ENCODE measurements around the gene DAB2IP. TPM values are rescaled to one million over a fixed set of nuclear protein-coding genes. Genes with fewer than 3 reads are reported as not detected.
A peak's percentile ranks its signal among the peaks of the same experiment; 100 is the strongest.

DAB2IP gene
- total RNA-seq, 1 experiment from 2014 or later = 52.6 TPM

- TF ChIP-seq ETV6 (CRISPR knock-in tag; IDR thresholded peaks at IDR 0.05) = no peak
- 0 out of 2 replicates have a peak, but pooled peaks have one; percentile 40 for TF ChIP-seq ZNF263 (CRISPR knock-in tag; IDR thresholded peaks at IDR 0.05; ENCODE audit: low read depth)
- TF ChIP-seq OVOL2 (CRISPR knock-in tag; IDR thresholded peaks at IDR 0.05; ENCODE audit: borderline replicate concordance) = no peak
- DNase-seq (ENCODE audit: low spot score) = no peak
These were observed 51.7 kb downstream of the DAB2IP start for GRCh38 chr9:121703014-121703734.

GRCh38 chr9:121704281-121704680, 52.8 kb downstream of the DAB2IP start:
- Mint-ChIP-seq H3K4me1 (peaks cover 68% of the 10 kb centered on the region), H3K36me3 (no peaks in the 10 kb centered on the region), H3K9me3 (no peaks in the 10 kb centered on the region), H3K4me3 (no peak overlapping the region), H3K27me3 (ENCODE audit: low read depth) (no peaks in the 10 kb centered on the region), H3K27ac (no peak overlapping the region)
- no peak for TF ChIP-seq CREM (CRISPR knock-in tag; IDR thresholded peaks at IDR 0.05)
- no peak for TF ChIP-seq ZNF263 (CRISPR knock-in tag; IDR thresholded peaks at IDR 0.05; ENCODE audit: low read depth)
- TF ChIP-seq STAT6 (CRISPR knock-in tag; conservative IDR thresholded peaks at IDR 0.05; ENCODE audit: low read depth) = no peak
- TF ChIP-seq FOXJ3 (CRISPR knock-in tag; IDR thresholded peaks at IDR 0.05; ENCODE audit: borderline replicate concordance) = no peak
- TF ChIP-seq CTCF (IDR thresholded peaks at IDR 0.05) = no peak
- POLR2A ChIA-PET = interaction anchor here (0.6 kb wide), 1 partner anchor 214 kb away, joined by 3 read pairs; no protein-coding TSS in a partner anchor
- CTCF ChIA-PET = interaction anchor here (0.6 to 1.1 kb wide), 2 partner anchors 9 to 15 kb away, joined by 3 to 5 read pairs; no protein-coding TSS in a partner anchor
- ATAC-seq (no peak), DNase-seq (ENCODE audit: low spot score) (no peak)

More at GRCh38 chr9:121703014-121703734, 51.7 kb downstream of the DAB2IP start:
- Mint-ChIP-seq H3K9me3 (no peaks in the 10 kb centered on the region), H3K27ac (no peak overlapping the region), H3K4me1 (peaks cover 66% of the 10 kb centered on the region), H3K27me3 (ENCODE audit: low read depth) (peaks cover under 1% of the 10 kb centered on the region; the same call in 1 of the 2 replicates), H3K36me3 (no peaks in the 10 kb centered on the region), H3K4me3 (no peak overlapping the region)
- peak; percentile 7; the same call in 1 of the 2 replicates for ATAC-seq
- CTCF ChIA-PET = interaction anchor here (0.6 to 5.0 kb wide), 27 partner anchors 8 to 286 kb away, joined by 3 to 44 read pairs (median 4); no protein-coding TSS in a partner anchor
- POLR2A ChIA-PET = no interaction called here

GRCh38 chr9:121706149-121706750, 54.8 kb downstream of the DAB2IP start:
- DNase-seq (ENCODE audit: low spot score) (no peak), ATAC-seq (no peak)
- Mint-ChIP-seq H3K36me3 (no peaks in the 10 kb centered on the region), H3K27me3 (ENCODE audit: low read depth) (no peaks in the 10 kb centered on the region), H3K4me3 (no peak overlapping the region), H3K27ac (no peak overlapping the region; the same call in 1 of the 2 replicates), H3K9me3 (no peaks in the 10 kb centered on the region), H3K4me1 (peaks cover 58% of the 10 kb centered on the region)
- ChIA-PET POLR2A (no interaction called here), CTCF (interaction anchor here (0.8 to 1.8 kb wide), 6 partner anchors 9 to 66 kb away, joined by 3 to 9 read pairs (median 5); no protein-coding TSS in a partner anchor)
- TF ChIP-seq NR1H2 (CRISPR knock-in tag; IDR thresholded peaks at IDR 0.05) = no peak
- no peak for TF ChIP-seq USF2 (CRISPR knock-in tag; IDR thresholded peaks at IDR 0.05)
- TF ChIP-seq CBFB (CRISPR knock-in tag; IDR thresholded peaks at IDR 0.05; ENCODE audit: low read depth) = no peak
- no peak for TF ChIP-seq HMGXB4 (CRISPR knock-in tag; IDR thresholded peaks at IDR 0.05)
- TF ChIP-seq SMAD4 (CRISPR knock-in tag; IDR thresholded peaks at IDR 0.05) = no peak
- TF ChIP-seq ZNF425 (CRISPR knock-in tag; conservative IDR thresholded peaks at IDR 0.05) = no peak
- no peak for TF ChIP-seq ATF3 (CRISPR knock-in tag; conservative IDR thresholded peaks at IDR 0.05)
- no peak for TF ChIP-seq CTCF (IDR thresholded peaks at IDR 0.05)
